ENCODE data around the gene L3MBTL2.

Gene L3MBTL2

GRCh38 chr22:41280854-41281253 lies 75.7 kb downstream of the L3MBTL2 start:
- DNase-seq, result no peak
